Posterior cingulate gyrus (tissue), 11 donors: ENCODE measurements around the gene C1orf122.

Source experiments
- DNase-seq, 10 donors: peaks; one replicate each; pipeline versions ENCODE4 v3.0.0 to v3.0.0-alpha.2; 2020 to 2021; ENCODE audit warnings: mixed read lengths in 3 of 10
- intact Hi-C: fragments of 100-400 bp; cut with DNase I; formaldehyde crosslinking; loops from one replicate; pipeline ENCODE4 v1.15.1; 2023

C1orf122 gene

DNA sequence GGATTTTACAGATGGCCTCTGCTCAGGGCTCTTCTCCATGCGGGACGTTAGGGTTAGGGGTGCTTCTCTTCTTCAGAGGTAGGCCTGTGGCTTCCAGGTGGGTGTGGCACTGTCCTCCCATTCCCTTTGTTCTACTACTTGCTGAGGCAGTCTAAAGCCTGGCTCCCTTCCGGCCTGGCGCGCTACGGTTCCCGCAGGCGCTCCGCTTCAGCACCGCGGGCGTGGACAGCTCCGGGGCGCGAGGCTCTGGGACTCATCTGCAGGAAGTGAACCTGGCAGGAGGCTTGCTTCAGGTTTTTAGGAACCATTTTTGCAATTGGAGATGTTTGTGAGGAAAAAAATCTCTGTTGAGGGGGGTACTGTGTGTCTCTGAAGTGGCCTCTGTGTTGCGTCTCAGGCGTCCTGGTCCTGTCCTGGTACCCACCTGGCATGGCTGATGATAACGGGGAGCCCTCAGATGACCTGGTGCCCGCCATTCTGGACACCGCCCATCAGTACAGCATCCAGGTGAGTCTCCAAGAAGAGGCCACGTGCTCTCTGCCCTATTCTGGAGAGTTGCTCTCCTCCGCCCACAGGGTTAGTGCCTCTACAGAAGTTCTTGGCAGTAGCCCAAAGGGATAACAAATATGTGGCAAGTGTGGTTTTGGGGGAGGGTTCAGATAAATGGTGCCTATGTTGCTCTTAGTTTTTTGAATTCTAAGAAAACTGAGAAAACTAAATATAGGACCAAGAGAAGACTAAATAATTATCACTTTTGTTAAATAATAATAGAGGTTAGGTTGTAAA lies 12.1 kb upstream of the C1orf122 start:
- peak in 5 of 10 donors; percentile 19 to 88 (median 55) for DNase-seq
- intact Hi-C loops = no loop called here

DNA sequence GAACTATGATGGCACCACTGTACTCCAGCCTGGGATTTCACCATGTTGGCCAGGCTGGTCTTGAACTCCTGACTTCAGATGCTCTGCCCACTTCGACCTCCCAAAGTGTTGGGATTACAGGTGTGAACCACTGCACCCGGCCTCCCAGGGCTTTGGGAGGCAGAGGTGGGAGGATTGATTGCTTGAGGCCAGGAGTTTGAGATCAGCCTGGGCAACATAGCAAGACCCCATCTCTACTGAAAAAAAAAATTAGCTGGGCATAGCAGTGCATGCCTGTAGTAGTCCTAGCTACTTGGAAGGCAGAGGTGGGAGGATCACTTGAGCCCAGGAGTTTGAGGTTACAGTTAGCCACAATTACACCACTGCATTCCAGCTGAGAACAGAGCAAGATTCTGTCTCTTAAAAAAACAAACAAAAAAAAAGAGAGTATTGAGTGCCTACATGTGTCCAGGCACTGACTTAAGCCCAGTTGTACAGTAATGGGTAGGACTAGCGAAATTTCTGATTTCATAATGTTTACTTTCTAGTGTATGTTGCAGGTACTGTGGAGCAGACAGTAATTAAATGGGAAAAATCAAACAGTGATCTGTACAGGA lies 9.7 kb upstream of the C1orf122 start:
- peak in 1 of 10 donors; percentile 4 for DNase-seq
- intact Hi-C loops = no loop called here

DNA sequence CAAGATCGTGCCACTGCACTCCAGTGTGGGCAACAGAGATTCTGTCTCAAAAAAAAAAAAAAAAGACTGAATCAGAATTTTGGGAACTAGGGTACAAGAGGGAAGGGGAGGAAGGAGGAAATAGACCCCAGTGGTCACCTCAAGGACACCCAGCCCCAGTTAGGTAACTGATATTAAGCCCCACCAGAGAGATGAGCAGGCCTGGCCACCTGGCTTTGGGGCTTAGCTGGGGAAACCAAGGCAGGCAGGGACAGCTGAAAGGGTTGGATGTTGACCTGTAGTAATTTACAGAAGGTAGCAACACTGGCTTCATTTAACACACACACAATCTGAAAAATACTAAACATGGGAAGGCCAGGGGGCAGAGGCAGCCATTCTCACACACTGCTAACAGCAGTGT lies 5.2 kb upstream of the C1orf122 start:
- DNase-seq = peak in 1 of 10 donors; percentile 11
- intact Hi-C loops = no loop called here

- DNase-seq = no peak
- intact Hi-C loops = loop anchor here (5.0 kb wide), 1 partner anchor 115 kb away; the partner anchor contains the start of gene CDCA8
These were observed 403 bp upstream of the C1orf122 start for GRCh38 chr1:37807220-37807554.

DNA sequence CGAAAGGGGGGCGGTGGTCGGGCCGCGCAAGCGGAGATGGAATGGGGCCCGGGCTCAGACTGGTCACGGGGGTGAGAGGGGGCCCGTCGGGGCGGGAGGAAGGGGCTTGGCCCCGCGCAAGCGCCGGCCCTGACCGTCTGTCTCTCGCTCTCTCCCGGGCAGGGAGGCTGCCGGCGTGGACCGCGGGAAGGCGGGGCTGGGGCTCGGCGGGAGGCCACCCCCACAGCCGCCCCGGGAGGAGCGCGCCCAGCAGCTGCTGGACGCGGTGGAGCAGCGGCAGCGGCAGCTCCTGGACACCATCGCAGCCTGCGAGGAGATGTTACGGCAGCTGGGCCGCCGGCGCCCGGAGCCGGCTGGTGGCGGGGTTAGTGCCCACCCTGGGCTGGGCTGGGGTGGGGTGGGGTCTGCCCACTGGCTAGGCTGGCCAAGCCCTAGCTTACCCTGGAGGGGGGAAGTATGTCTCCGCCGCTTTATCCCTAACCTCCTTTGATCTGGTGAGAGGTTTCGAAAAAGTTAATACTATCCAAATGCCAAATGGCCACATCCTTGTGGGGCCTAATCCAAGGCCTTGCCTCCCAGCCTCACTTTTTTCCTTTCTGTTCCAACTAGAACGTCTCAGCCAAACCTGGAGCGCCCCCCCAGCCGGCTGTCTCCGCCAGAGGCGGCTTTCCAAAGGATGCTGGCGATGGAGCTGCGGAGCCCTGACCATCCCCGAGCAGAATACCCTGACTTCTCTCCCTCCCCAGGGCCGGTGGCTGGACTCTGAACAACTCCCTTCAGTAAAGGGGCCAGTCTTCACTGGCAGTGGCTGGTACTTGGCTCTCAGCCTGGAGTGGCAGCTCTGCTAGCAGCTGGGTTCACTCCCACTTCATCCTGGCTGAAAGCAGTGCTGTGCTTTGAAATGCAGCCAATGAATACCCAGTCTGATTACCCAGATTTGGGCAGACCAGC lies 1.1 kb downstream of the C1orf122 start:
- intact Hi-C loops = loop anchor here (1.0 to 5.0 kb wide), 2 partner anchors 51 to 116 kb away; partner anchors contain the start of genes CDCA8 and MTF1
- DNase-seq = peak; percentile 85 to 98 (median 88)

- intact Hi-C loops = loop anchor here (5.0 kb wide), 1 partner anchor 118 kb away; the partner anchor contains the start of gene CDCA8
- no peak for DNase-seq
These were observed 2.4 kb downstream of the C1orf122 start for GRCh38 chr1:37809942-37810341.

DNA sequence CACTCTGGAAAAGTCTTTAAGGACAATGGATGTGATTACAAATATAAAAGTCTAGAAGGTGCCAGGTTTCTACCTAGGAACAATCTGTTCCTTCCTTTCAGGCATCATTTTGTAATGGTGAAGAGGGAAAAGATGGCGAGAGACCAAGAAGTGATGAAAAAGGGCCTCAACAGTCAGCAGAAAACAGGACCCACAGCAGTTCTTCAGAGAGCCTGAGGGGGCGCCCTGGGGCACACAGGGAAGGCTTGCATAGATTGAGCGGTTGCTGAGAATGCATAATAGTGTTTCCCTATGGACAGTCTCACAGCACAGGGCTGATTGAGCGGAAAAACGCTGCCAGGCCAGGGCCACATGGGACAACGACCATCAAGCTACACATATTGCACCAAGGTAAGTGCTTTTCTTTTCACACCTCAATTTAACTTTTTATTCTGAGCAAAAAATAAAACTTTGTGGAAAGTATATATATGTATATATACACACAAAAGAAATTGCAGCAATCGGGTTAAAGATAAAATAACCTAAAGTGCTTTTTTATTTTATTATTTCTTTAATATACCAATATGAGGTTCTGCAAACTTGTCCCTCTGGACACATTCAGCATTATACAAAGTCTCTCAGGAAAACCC lies 3.6 kb downstream of the C1orf122 start:
- intact Hi-C loops = no loop called here
- DNase-seq = peak in 9 of 10 donors; percentile 46 to 96 (median 64)

DNA sequence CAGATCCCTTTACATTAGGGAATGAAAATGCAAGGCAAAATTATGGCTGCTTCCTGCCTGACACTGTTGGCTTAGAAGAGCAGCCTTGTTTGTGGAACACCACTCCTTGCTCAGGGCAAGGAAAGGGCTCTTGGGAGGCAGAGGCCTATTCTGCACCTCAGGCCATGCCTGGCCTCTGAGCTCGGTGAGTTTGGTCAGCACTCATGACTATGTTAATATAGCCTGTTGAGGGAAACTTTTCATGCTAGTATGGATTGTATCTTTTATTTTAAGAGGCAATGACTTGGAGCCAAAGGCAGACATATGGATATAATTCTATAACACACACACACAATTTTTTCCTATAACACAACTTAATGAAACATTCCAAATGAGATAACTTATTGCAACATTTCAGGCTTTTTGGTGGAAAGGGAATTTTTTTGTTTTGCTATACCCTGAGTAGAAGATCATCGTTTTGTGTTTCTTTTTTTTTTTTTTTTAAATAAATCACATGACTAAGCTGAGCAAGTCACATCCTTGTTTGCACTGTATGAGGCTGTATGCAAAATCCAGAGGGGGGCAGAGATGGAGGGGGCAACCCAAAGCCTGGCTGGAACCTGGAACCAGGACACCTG lies 6.0 kb downstream of the C1orf122 start:
- intact Hi-C loops = no loop called here
- DNase-seq = no peak

- peak in 6 of 10 donors; percentile 20 to 92 (median 42) for DNase-seq
- intact Hi-C loops = no loop called here
These were observed 6.7 kb downstream of the C1orf122 start for GRCh38 chr1:37814252-37814651.

DNA sequence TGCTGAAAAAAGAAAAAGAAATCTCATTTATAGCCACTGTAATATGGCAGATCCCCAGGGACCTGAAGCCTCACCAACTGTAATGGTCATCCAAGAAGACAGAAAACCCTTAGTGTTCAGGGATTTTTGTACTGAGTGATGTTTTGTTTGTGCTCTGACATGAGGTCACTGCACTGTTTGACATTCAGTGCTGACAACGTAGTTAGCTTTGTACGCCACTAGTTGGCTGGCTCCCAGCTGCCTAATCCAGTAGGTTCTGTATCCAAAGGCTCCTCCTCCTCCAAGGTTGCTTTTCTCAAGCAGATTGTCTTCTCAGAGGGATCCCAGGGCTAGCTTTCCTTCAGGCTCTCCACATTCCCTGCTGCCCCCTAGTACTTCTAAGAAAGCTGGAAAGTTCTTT lies 9.9 kb downstream of the C1orf122 start:
- DNase-seq = peak in 8 of 10 donors; percentile 28 to 91 (median 63)
- intact Hi-C loops = no loop called here

DNA sequence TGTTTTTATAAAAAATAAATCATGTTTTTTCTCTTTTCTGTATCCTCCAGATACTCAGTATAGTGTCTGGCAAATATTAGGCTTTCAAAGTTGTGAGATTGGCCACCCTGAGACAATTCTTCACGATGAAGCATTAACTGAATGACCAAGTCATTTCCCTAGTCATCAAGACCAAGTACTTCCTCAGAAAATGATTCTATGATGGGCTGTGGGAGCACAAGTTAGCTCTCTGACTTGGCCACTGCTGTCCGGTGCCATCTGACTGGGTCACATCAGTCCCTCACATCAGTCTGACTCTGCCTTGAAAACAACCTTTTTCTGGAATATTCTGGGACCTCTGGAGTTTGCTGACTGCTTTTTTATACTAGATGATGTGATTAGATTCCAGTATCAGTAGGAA lies 13.9 kb downstream of the C1orf122 start:
- DNase-seq = no peak
- intact Hi-C loops = no loop called here

GRCh38 chr1:37822906-37823815 lies 15.6 kb downstream of the C1orf122 start:
- intact Hi-C loops = no loop called here
- DNase-seq = no peak

- no peak for DNase-seq
- intact Hi-C loops = no loop called here
These were observed 16.4 kb downstream of the C1orf122 start for GRCh38 chr1:37824001-37824400.

GRCh38 chr1:37825506-37825905 lies 17.9 kb downstream of the C1orf122 start:
- DNase-seq = no peak
- intact Hi-C loops = no loop called here

DNA sequence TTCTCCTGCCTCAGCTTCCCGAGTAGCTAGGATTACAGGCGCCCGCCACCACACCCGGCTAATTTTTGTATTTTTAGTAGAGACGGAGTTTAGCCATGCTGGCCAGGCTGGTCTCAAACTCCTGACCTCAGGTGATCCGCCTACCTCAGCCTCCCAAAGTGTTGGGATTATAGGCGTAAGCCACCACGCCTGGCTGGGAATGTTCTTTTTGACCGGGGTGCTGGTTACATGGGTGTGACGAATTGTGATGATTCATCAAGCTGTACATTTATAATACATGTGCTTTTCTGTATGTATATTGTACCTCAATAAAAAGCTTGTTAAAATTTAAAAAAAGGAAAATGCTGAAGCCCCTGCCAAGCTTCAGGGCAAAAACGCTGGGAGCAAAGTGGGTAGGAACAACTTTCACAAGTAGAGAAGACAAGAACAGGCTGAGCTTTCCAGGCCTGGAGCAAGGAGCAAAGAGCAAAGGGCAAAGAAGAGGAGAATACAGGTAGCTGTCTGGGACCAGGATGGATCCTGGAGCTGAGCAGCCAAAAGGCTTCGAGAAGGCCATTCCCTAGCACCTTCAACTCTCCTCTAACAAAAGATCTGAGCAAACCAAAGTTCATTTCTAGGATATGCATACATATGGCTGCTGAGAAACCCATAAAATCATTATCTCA lies 21.0 kb downstream of the C1orf122 start:
- no peak for DNase-seq
- intact Hi-C loops = no loop called here

GRCh38 chr1:37831109-37831508 lies 23.5 kb downstream of the C1orf122 start:
- intact Hi-C loops = no loop called here
- DNase-seq = no peak

- intact Hi-C loops = no loop called here
- no peak for DNase-seq
These were observed 24.2 kb downstream of the C1orf122 start for GRCh38 chr1:37831809-37832208.

DNA sequence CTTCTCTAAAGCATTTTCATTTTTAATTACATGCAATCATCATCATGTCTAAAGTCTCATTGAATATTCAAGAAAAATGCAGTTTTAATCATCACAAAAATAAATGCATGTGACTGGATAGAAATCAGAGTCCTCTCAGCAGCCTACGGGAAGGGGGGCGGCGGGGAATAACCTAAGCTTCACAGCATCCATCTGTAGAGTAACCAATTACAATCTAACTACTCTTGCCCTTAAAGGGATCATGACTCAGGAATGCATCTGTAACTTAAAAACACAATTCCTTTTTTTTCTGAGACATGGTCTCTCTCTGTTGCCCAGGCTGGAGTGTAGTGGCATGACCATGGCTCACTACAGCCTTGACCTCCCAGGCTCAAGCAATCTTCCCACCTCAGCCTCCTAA lies 29.2 kb downstream of the C1orf122 start:
- DNase-seq = no peak
- intact Hi-C loops = no loop called here
